Ovary (tissue), 9 donors: ENCODE measurements around the gene FNTB. TPM values are rescaled to one million over a fixed set of nuclear protein-coding genes. Genes with fewer than 3 reads are reported as not detected.

Experiments
- DNase-seq, 5 donors: peaks; one replicate each; pipeline ENCODE4 v3.0.0-alpha.2; 2019 to 2020
- H3K27ac ChIP-seq, 2 donors: fragments of 200-600 bp; one replicate each; pipeline versions ENCODE4 v1.5.1 to v1.8.0; 2019 to 2022
- H3K27me3 ChIP-seq: fragments of 200-600 bp; one replicate; pipeline ENCODE4 v1.8.0; 2022
- H3K36me3 ChIP-seq: fragments of 200-600 bp; sonication (generic); one replicate; pipeline ENCODE4 v1.5.1; 2019
- H3K4me1 ChIP-seq: one replicate; pipeline ENCODE4 v1.8.1; 2013; ENCODE audit warnings: mild to moderate bottlenecking, moderate library complexity; ENCODE audit not compliant: insufficient read depth
- H3K4me3 ChIP-seq: fragments of 200-600 bp; sonication (generic); one replicate; pipeline ENCODE4 v1.5.1; 2017
- H3K9me3 ChIP-seq, 2 donors: fragments of 200-600 bp in 1 of 2; sonication (generic) in 1 of 2; one replicate each; pipeline versions ENCODE4 v1.5.1 to v1.8.1; 2013 to 2019; ENCODE audit warnings: mild to moderate bottlenecking in 1 of 2, moderate library complexity in 1 of 2
- CTCF ChIP-seq, 3 donors: fragments of 450-650 bp in 2 of 3; fragments of 200-600 bp in 1 of 3; IDR thresholded peaks; one replicate each; pipeline versions ENCODE4 v1.5.1 to v1.8.0; 2016 to 2022; ENCODE audit warnings: antibody characterized with exemption in 3 of 3, mild to moderate bottlenecking in 1 of 3
- EP300 ChIP-seq: sonication (generic); formaldehyde crosslinking; IDR thresholded peaks from one replicate; pipeline ENCODE4 v1.6.1; 2017; ENCODE audit warnings: antibody characterized with exemption
- POLR2A ChIP-seq: fragments of 450-650 bp; IDR thresholded peaks from one replicate; pipeline ENCODE4 v1.6.1; 2017; ENCODE audit warnings: antibody characterized with exemption, mild to moderate bottlenecking, moderate library complexity
- WGBS, 3 donors: extraction: QIAGEN DNeasy Blood & Tissue Kit in 1 of 3; methylation state at CpG; one replicate each; pipeline versions ENCODE4 v1.1.5 to v1.1.7; 2013 to 2017; 5-methylcytosine and 5-hydroxymethylcytosine counted together
- intact Hi-C, 4 donors: fragments of 100-400 bp; cut with DNase I; formaldehyde crosslinking; loops; one replicate each; pipeline versions ENCODE4 v1.11.0 to v1.15.1; 2022 to 2023
- polyA plus RNA-seq, 2 donors: library from polyadenylated mRNA; stranded (reverse); fragments of 200-250 nt in 1 of 2; fragments of 350-450 nt in 1 of 2; fragmentation: Illumina TruSeq in 1 of 2; extraction: RNeasy Lipid Tissue Mini Kit (QIAGEN cat#74804) in 1 of 2; gene quantifications; one replicate each; pipeline ENCODE4 v1.2.3, GENCODE V29; 2013 to 2014
- total RNA-seq, 7 donors: library from RNA; depleted of rRNA in 2 of 7; stranded (reverse); fragments of >200 nt in 2 of 7; fragmentation: NEBNext Ultra II Directional in 3 of 7; extraction: Animal tissue kit (Norgen Biotek cat#: 25700) in 3 of 7; gene quantifications; one replicate each; pipeline versions ENCODE4 v1.1.0 to v1.2.4, GENCODE V29; 2016 to 2023
- donor health status: DM: no; HTN: no; CAD: no; lungs with moderate emphysema.
- donor health status: DM: no; HTN: no; CAD: no.
- donor health status: Bipolar disorder and iron deficiency.
- donor health status: DM: yes; HTN: yes; CAD: no.
- donor health status: DM: no; HTN: no; CAD: no.
- donor health status: DM: yes; HTN: yes; CAD: no.

FNTB gene
- total and polyA plus RNA-seq, 9 donors, result 8.0 to 19.0 (median 14.1) TPM

GRCh38 chr14:64943556-64943955 is 43.1 kb upstream of the FNTB start:
- no peaks in the 10 kb centered on the region for H3K36me3 ChIP-seq
- H3K4me3 ChIP-seq, result no peak overlapping the region
- WGBS, 3 donors, result 84 to 91% (median 88%) methylated on average over 6 of the region's 6 CpGs
- DNase-seq, result no peak
- H3K9me3 ChIP-seq, result no peaks in the 10 kb centered on the region
- peaks cover 2% of the 10 kb centered on the region for H3K4me1 ChIP-seq
- H3K27me3 ChIP-seq, result no peaks in the 10 kb centered on the region
- H3K27ac ChIP-seq, result no peak overlapping the region
- intact Hi-C loops, result no loop called here
- TF ChIP-seq EP300 (no peak), CTCF (IDR thresholded peaks at IDR 0.05) (no peak), POLR2A (no peak)

- no peak for DNase-seq
- H3K4me3 ChIP-seq, result no peak overlapping the region
- H3K9me3 ChIP-seq, result no peaks in the 10 kb centered on the region
- no peak overlapping the region for H3K27ac ChIP-seq
- intact Hi-C loops, result no loop called here
- peaks cover 2% of the 10 kb centered on the region for H3K4me1 ChIP-seq
- H3K27me3 ChIP-seq, result no peaks in the 10 kb centered on the region
- H3K36me3 ChIP-seq, result no peaks in the 10 kb centered on the region
- 89 to 95% (median 92%) methylated on average over 2 of the region's 2 CpGs for WGBS, 3 donors
- TF ChIP-seq CTCF (IDR thresholded peaks at IDR 0.05) (no peak), POLR2A (no peak), EP300 (no peak)
These were observed 42.7 kb upstream of the FNTB start for GRCh38 chr14:64944041-64944440.

- H3K9me3 ChIP-seq, result no peaks in the 10 kb centered on the region
- 90 to 91% (median 90%) methylated on average over 4 of the region's 4 CpGs for WGBS, 3 donors
- H3K27ac ChIP-seq, result no peak overlapping the region
- DNase-seq, result no peak
- H3K36me3 ChIP-seq, result no peaks in the 10 kb centered on the region
- H3K27me3 ChIP-seq, result no peaks in the 10 kb centered on the region
- no peak for TF ChIP-seq POLR2A
- no peak for TF ChIP-seq EP300
- no peak for TF ChIP-seq CTCF (IDR thresholded peaks at IDR 0.05)
- H3K4me3 ChIP-seq, result no peak overlapping the region
- H3K4me1 ChIP-seq, result no peaks in the 10 kb centered on the region
- intact Hi-C loops, result no loop called here
These were observed 41.8 kb upstream of the FNTB start for GRCh38 chr14:64944861-64945260.

GRCh38 chr14:64945431-64946178 is 41.1 kb upstream of the FNTB start:
- Histone ChIP-seq H3K27ac (no peak overlapping the region), H3K36me3 (no peaks in the 10 kb centered on the region), H3K4me1 (no peaks in the 10 kb centered on the region), H3K27me3 (no peaks in the 10 kb centered on the region), H3K4me3 (no peak overlapping the region), H3K9me3 (no peaks in the 10 kb centered on the region)
- 78 to 90% (median 85%) methylated on average over 12 of the region's 12 CpGs for WGBS, 3 donors
- no peak for TF ChIP-seq CTCF (IDR thresholded peaks at IDR 0.05)
- TF ChIP-seq EP300, result no peak
- no peak for TF ChIP-seq POLR2A
- no peak for DNase-seq
- intact Hi-C loops, result no loop called here
